Activated naive CD8-positive, alpha-beta T cell (primary cell): ENCODE data around the gene CYP26B1.

Experiments used
- H3K27ac Mint-ChIP-seq: one replicate; pipeline ENCODE4 v1.8.0; 2021; ENCODE audit warnings: mixed read lengths
- H3K27me3 Mint-ChIP-seq: one replicate; pipeline ENCODE4 v1.8.0; 2021; ENCODE audit warnings: mixed read lengths
- H3K36me3 Mint-ChIP-seq: one replicate; pipeline ENCODE4 v1.8.0; 2021; ENCODE audit warnings: mixed read lengths
- H3K4me1 Mint-ChIP-seq: one replicate; pipeline ENCODE4 v1.8.0; 2021; ENCODE audit warnings: low read depth, mixed read lengths
- H3K4me3 Mint-ChIP-seq: one replicate; pipeline ENCODE4 v1.8.0; 2021; ENCODE audit warnings: mild to moderate bottlenecking, mixed read lengths
- H3K9me3 Mint-ChIP-seq: one replicate; pipeline ENCODE4 v1.8.0; 2021; ENCODE audit warnings: low read depth, mixed read lengths

The CYP26B1 gene

GRCh38 chr2:72165792-72166191 is 18.1 kb upstream of the CYP26B1 start:
- Mint-ChIP-seq H3K4me1 (no peaks in the 10 kb centered on the region), H3K27me3 (peaks cover 8% of the 10 kb centered on the region), H3K36me3 (peaks cover 2% of the 10 kb centered on the region), H3K4me3 (no peak overlapping the region), H3K9me3 (no peaks in the 10 kb centered on the region), H3K27ac (no peak overlapping the region)

DNA sequence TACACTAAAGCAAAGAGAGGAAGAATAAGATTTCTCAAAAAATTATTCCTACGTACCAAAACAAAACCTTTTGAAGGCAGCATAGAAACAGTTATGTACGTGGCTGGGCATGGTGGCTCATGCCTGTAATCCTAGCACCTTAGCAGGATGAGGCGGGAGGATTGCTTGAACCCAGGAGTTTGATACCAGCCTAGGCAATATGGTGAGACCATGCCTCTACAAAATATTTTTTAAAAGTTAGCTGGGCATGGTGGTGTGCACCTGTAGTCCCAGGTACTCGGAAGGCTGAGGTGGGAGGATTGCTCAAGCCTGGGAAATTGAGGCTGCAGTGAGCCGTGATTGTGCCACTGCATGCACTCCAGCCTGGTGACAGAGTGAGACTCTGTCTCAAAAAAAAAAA is 14.9 kb upstream of the CYP26B1 start:
- Mint-ChIP-seq H3K4me3 (no peak overlapping the region), H3K27ac (no peak overlapping the region), H3K4me1 (no peaks in the 10 kb centered on the region), H3K36me3 (peaks cover 2% of the 10 kb centered on the region), H3K9me3 (no peaks in the 10 kb centered on the region), H3K27me3 (peaks cover 8% of the 10 kb centered on the region)

DNA sequence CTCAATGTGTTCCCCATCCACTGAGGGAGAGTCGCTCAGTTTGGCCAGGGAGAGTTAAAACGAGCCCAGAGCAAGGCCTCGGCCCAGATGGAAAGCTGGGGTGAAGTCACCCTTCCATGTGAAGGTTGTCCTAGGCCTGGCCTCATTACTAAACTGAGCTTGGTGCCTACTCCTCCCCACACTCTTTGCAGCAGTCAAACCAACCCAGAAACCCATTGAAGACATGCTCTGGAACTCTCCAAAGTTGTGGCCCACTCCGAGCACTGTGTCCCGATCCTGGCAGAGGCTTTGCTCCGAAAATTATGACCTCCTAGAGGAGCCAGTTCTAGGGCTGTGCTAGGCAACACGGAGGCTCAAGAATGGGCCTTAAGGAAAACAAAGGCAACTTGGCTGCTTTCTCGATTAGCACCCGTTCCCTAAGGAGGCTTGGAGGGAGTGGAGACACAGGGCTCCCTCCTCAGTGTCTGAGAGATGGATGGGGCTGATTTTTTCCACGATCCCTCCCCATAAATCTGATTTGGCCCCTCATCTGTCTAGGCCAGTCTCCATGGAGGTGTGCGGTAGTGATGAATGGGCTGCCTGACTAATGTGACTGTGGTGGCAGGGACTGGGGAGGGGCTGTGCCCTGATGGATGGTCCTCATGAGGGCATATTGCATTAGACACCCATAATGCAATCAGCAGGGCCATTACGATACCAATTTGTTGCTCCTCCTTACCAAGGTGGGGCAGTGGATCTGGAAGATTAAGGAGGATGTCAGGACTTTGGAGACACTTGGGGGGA is 11.7 kb upstream of the CYP26B1 start:
- H3K4me3 Mint-ChIP-seq: no peak overlapping the region
- H3K9me3 Mint-ChIP-seq: no peaks in the 10 kb centered on the region
- peaks cover 14% of the 10 kb centered on the region for H3K27me3 Mint-ChIP-seq
- H3K27ac Mint-ChIP-seq: no peak overlapping the region
- no peaks in the 10 kb centered on the region for H3K36me3 Mint-ChIP-seq
- H3K4me1 Mint-ChIP-seq: no peaks in the 10 kb centered on the region

DNA sequence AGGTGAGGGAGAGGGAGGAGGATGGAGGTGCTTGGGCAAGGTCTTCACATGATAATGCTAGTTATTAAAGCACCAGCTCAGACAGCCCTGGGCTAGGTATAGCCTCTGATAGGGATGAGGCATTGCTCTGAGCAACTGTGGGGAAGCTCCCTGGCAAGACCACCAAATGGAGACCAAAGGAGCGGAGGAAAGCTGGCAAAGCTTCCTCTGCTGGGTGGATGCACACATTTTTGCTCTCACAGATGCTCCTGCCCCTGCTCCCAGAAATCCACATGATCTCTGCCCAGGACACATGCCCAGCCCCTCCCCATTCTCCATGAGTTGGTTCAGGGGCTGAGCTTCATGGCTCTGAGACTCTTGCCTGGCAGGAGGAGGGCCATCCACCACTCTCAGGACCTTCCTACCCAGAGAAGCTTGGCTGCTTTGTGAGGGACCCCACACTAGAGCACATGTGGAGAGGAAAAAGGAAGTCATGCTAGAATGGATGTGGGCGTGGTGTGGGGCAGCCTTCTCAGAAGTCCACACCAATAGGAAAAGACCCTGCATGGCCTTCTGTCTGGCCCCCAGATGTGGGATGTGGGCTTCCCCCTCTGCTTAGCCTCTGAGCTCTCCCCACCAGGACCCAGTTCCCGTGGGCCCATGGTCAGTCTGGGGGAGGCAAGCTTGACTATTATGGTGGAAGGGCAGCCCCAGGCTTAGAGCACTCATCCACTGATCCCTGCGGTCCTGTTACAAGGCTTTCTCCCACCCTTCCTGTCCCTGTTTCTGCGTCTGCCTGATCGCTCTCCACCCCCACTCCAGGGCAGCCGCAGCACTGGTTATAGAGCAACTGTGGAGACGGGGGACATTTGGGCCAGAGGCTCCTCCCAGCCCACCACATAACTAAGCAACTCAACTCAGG is 10.5 kb upstream of the CYP26B1 start:
- Mint-ChIP-seq H3K4me1 (no peaks in the 10 kb centered on the region), H3K4me3 (no peak overlapping the region), H3K9me3 (no peaks in the 10 kb centered on the region), H3K27ac (no peak overlapping the region), H3K36me3 (no peaks in the 10 kb centered on the region), H3K27me3 (peaks cover 15% of the 10 kb centered on the region)

DNA sequence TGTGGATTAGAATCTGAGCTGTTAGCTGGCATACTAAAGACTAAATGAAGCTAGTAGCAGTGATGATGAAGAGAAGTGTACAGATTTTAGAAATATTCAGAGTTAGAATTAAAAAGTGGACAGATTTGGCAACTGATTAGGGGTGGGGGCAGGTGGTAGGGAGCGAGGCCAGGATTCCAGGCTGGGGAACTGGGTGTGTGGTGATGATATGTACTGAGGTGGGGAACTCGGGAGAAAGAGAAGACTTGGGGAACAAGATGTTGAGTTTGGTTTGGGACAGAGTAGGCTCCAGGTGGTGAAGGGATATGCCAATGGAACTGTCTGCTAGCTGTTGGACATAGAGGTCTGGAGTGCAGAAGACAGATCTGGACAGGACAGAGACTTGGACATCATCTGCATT is 9.2 kb upstream of the CYP26B1 start:
- no peaks in the 10 kb centered on the region for H3K9me3 Mint-ChIP-seq
- H3K27ac Mint-ChIP-seq: no peak overlapping the region
- H3K27me3 Mint-ChIP-seq: peaks cover 15% of the 10 kb centered on the region
- H3K4me3 Mint-ChIP-seq: no peak overlapping the region
- H3K36me3 Mint-ChIP-seq: no peaks in the 10 kb centered on the region
- no peaks in the 10 kb centered on the region for H3K4me1 Mint-ChIP-seq

- Mint-ChIP-seq H3K36me3 (no peaks in the 10 kb centered on the region), H3K4me1 (no peaks in the 10 kb centered on the region), H3K27ac (no peak overlapping the region), H3K27me3 (peaks cover 19% of the 10 kb centered on the region), H3K9me3 (no peaks in the 10 kb centered on the region), H3K4me3 (no peak overlapping the region)
Measured at GRCh38 chr2:72155737-72156136, 8.1 kb upstream of the CYP26B1 start.

DNA sequence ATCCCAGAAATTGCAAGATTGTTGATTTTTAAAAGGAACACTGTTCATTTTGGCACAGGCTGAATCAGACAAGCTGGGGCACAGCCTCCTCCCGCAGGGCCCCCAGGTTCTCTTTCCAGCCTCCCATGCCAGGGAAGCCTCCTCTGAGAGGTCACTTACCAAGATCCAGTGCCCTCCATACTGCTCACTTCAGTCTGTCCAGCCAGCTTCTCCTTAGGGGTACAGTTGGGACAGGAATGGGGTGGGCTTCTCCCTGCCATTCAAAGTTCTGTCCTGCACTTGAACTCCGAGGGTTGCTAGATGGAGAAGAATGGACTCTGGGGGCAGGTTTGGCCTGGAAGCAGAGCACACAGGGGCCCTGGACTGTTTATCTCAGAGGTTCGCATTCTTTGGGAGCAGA is 7.5 kb upstream of the CYP26B1 start:
- H3K36me3 Mint-ChIP-seq: no peaks in the 10 kb centered on the region
- H3K27me3 Mint-ChIP-seq: peaks cover 22% of the 10 kb centered on the region
- H3K9me3 Mint-ChIP-seq: no peaks in the 10 kb centered on the region
- no peak overlapping the region for H3K4me3 Mint-ChIP-seq
- peaks cover 3% of the 10 kb centered on the region for H3K4me1 Mint-ChIP-seq
- no peak overlapping the region for H3K27ac Mint-ChIP-seq

DNA sequence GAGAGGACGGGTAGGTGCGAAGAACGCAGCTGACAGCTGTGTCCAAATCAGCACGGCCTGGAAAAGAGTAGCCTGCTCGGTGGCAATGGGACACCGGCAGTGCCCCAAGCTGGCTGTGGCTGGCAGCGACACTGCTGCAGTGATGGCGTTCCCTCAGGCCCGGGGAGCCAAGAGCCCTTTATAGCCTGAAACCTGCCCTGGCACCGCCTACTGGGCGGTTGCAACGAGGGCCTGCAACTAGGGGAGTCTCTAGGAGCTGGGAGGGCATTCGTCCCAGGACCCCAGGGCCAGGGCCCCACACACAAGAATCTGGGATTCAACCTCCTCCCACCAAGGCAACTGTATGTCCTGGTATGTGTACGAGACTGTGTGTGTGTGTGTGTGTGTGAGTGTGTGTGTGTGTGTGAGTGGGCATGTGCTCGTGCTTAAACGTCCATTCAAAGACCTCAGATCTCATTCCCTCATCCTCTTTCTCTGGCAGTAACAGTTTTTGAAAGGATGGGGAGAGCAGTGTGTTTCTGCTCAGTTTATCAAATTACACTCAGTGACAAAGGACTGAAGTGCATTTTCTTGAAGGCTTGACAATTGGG is 6.8 kb upstream of the CYP26B1 start:
- Mint-ChIP-seq H3K9me3 (no peaks in the 10 kb centered on the region), H3K27me3 (peaks cover 29% of the 10 kb centered on the region), H3K4me1 (peaks cover 9% of the 10 kb centered on the region), H3K4me3 (no peak overlapping the region), H3K27ac (no peak overlapping the region), H3K36me3 (no peaks in the 10 kb centered on the region)

DNA sequence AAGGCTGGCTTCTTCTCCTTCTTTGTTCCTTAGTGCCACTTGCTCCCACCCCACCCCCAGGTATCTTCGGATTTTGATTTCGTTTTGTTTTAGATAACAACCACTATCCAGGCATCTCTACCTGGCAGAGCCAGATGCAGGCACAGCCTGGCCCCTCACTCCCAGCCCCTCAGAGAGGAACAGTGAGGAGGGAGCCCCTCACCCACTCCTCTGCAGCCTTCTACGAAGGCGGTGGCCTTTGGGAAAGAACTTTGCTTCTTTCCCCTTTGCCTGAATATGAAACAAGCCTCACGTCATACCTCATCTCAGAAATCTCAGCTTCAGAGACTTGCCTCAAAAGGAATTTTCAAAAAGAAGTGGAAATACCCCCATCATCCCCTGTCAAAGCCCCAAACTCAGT is 6.3 kb upstream of the CYP26B1 start:
- Mint-ChIP-seq H3K4me3 (no peak overlapping the region), H3K4me1 (peaks cover 15% of the 10 kb centered on the region), H3K27me3 (peaks cover 33% of the 10 kb centered on the region), H3K9me3 (no peaks in the 10 kb centered on the region), H3K36me3 (no peaks in the 10 kb centered on the region), H3K27ac (no peak overlapping the region)

DNA sequence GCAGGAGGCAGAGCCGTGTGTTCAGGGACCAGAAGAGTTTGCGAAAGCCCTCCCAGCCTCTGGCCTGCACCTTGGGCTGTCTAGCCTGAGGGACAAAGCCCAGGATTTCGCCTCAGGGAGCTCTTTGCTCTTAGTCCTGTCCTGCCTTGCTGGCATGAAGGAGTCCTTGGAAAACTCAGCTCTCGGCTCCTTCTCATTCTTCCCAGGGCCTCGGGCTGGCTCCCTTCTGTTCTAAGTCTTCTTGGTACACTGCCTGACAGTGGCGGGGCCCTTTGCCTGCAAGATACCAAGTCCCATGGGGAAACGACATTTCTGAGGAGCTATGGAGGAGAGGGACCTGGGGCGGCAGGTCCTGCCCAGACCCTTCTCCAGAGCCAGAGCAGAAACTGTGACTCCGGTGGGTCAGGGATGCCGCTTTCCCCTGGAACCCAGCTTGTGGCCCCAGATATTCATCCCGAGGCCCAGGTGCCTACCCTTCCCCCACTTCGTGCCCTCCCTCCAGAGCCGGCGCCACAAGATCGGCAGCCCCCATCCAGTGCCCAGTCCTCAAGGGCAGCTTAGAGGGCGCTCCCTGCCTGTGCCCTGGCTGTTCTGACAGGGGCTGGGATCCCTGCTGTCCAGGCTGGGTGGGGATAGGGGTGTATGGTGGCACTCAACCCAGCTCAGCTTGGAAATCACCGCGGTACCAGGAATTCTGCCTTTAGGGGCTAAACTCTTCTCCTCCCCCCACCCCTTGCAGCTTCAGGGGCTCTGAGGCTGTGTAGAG is 5.5 kb upstream of the CYP26B1 start:
- Mint-ChIP-seq H3K27ac (no peak overlapping the region), H3K36me3 (no peaks in the 10 kb centered on the region), H3K9me3 (no peaks in the 10 kb centered on the region), H3K4me3 (no peak overlapping the region), H3K4me1 (peaks cover 17% of the 10 kb centered on the region), H3K27me3 (peaks cover 35% of the 10 kb centered on the region)

GRCh38 chr2:72150861-72151356 is 3.2 kb upstream of the CYP26B1 start:
- Mint-ChIP-seq H3K27ac (no peak overlapping the region), H3K9me3 (no peaks in the 10 kb centered on the region), H3K4me1 (peaks cover 28% of the 10 kb centered on the region), H3K36me3 (no peaks in the 10 kb centered on the region), H3K27me3 (peaks cover 38% of the 10 kb centered on the region), H3K4me3 (no peak overlapping the region)

- H3K27me3 Mint-ChIP-seq: peaks cover 40% of the 10 kb centered on the region
- H3K27ac Mint-ChIP-seq: no peak overlapping the region
- H3K4me3 Mint-ChIP-seq: peak overlapping the region; percentile 84
- no peaks in the 10 kb centered on the region for H3K36me3 Mint-ChIP-seq
- peaks cover 33% of the 10 kb centered on the region for H3K4me1 Mint-ChIP-seq
- no peaks in the 10 kb centered on the region for H3K9me3 Mint-ChIP-seq
Measured at GRCh38 chr2:72150157-72150860, 2.6 kb upstream of the CYP26B1 start.

GRCh38 chr2:72149556-72150156 is 2.0 kb upstream of the CYP26B1 start:
- peaks cover 38% of the 10 kb centered on the region for H3K27me3 Mint-ChIP-seq

More at GRCh38 chr2:72149556-72150156, 2.0 kb upstream of the CYP26B1 start:
- Mint-ChIP-seq H3K36me3 (no peaks in the 10 kb centered on the region), H3K9me3 (no peaks in the 10 kb centered on the region), H3K4me1 (peaks cover 33% of the 10 kb centered on the region), H3K4me3 (peak overlapping the region; percentile 84), H3K27ac (no peak overlapping the region)
